ENCODE data around the gene ZNRD2.

The ZNRD2 gene

DNA sequence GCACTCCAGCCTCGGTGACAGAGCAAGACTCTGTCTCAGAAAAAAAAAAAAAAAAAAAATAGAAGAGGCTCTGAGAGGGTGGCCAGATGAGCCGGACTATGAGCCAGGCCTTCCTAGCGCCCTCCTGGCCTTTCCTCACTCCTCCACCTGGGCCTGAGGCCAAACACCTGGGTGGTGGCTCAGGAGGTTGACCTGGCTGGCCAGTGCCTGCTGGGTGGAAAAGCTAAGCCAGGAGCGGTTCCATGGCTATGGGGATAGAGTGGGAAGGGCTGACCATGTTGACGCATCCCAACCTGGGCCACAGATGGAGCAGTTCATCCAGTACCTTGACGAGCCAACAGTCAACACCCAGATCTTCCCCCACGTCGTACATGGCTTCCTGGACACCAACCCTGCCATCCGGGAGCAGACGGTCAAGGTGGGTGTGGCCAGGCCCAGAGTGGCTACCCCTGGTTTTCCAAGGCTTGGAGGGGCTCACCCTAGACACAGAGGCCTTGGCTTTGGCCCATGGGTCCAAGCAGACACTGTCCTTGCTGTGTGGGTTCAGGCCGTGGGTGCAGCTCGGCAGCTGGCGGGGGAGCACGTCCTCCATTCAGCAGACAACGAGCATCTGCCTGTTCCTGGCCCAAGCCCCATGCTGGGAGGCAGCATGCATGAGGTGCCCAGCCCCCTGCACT, 37.8 kb upstream of the ZNRD2 start:
- ATAC-seq (no peak), DNase-seq (ENCODE audit: low spot score in 2 of 2) (no peak)
- Mint-ChIP-seq H3K27ac (no peak overlapping the region), H3K36me3 (peaks cover 88% of the 10 kb centered on the region), H3K4me1 (peaks cover 12% of the 10 kb centered on the region), H3K4me3 (no peak overlapping the region), H3K9me3 (no peaks in the 10 kb centered on the region)

- no peaks in the 10 kb centered on the region for H3K9me3 Mint-ChIP-seq
- ATAC-seq (no peak), DNase-seq (ENCODE audit: low spot score in 2 of 2) (no peak)
- H3K4me3 Mint-ChIP-seq = no peak overlapping the region
- peaks cover 6% of the 10 kb centered on the region for H3K4me1 Mint-ChIP-seq
- peak overlapping the region; percentile 76 for H3K27ac Mint-ChIP-seq
- peaks cover 93% of the 10 kb centered on the region for H3K36me3 Mint-ChIP-seq
These were observed 35.2 kb upstream of the ZNRD2 start for GRCh38 chr11:65535102-65535501.

- no peak for ATAC-seq
- Mint-ChIP-seq H3K36me3 (peaks cover 87% of the 10 kb centered on the region), H3K27ac (peak overlapping the region; percentile 85), H3K9me3 (no peaks in the 10 kb centered on the region), H3K4me1 (peaks cover 13% of the 10 kb centered on the region), H3K4me3 (no peak overlapping the region)
- no peak for DNase-seq (ENCODE audit: low spot score in 2 of 2)
These were observed 33.6 kb upstream of the ZNRD2 start for GRCh38 chr11:65536412-65537295.

DNA sequence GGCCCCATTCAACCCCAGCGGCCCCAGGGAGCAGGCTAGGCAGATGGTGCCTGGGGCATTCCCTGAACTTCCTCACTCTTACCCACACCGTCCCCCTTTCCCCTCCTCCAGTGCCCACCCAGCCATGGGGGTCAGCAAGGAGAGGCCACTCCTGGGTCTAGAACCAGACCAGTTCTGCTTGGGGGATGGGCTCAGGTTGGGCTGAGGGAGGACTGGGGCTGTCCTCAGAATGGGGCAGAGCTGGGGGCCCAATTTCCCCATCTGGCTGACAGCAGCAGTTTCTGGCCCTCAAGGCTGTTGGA, 33.0 kb upstream of the ZNRD2 start:
- H3K9me3 Mint-ChIP-seq = no peaks in the 10 kb centered on the region
- ATAC-seq (no peak), DNase-seq (ENCODE audit: low spot score in 2 of 2) (no peak)
- no peak overlapping the region for H3K4me3 Mint-ChIP-seq
- H3K27ac Mint-ChIP-seq = peak overlapping the region; percentile 85
- H3K36me3 Mint-ChIP-seq = peaks cover 81% of the 10 kb centered on the region
- peaks cover 19% of the 10 kb centered on the region for H3K4me1 Mint-ChIP-seq

DNA sequence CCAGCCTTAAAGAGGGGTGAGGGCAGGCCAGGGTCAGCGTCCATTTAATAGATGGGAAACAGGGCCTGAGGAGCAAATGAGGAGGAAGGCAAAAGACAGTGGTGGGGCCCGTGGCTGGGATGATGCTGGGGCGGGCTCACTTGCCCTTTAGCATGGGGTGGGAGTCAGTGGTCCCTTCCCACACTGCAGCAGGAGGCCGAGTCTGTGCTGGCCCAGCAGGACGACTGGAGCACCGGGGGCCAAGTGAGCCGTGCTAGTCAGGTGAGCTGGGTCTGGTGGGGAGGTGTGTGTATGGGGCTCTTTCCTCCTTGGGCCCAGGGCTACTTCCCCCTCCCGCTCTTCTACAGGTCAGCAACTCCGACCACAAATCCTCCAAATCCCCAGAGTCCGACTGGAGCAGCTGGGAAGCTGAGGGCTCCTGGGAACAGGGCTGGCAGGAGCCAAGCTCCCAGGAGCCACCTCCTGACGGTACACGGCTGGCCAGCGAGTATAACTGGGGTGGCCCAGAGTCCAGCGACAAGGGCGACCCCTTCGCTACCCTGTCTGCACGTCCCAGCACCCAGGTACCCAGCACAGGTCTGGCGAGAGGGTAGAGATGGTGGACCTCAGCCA, 32.6 kb upstream of the ZNRD2 start:
- Mint-ChIP-seq H3K9me3 (no peaks in the 10 kb centered on the region), H3K27ac (peak overlapping the region; percentile 85), H3K4me1 (peaks cover 23% of the 10 kb centered on the region), H3K4me3 (peak overlapping the region; percentile 22), H3K36me3 (peaks cover 77% of the 10 kb centered on the region)
- DNase-seq (ENCODE audit: low spot score in 2 of 2) (no peak), ATAC-seq (no peak)

DNA sequence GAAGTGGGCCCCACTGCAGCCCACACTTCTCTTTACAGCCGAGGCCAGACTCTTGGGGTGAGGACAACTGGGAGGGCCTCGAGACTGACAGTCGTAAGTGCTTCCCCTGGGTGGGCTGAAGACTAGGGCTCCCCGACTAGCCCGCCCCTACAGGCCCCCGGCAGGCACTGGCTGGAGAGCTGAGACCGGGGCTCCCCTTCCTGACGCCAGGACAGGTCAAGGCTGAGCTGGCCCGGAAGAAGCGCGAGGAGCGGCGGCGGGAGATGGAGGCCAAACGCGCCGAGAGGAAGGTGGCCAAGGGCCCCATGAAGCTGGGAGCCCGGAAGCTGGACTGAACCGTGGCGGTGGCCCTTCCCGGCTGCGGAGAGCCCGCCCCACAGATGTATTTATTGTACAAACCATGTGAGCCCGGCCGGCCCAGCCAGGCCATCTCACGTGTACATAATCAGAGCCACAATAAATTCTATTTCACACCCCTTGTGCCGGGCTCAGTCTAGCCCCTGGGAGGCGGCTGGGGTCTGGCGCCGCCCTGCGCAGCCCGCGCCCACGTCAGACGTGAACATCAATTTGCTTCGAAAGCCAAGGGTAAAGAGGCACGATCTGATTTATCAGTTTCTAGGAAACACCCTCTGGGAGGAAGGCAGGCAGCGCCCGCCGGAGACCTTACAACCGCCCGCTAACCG, 31.9 kb upstream of the ZNRD2 start:
- peaks cover 76% of the 10 kb centered on the region for H3K36me3 Mint-ChIP-seq

GRCh38 chr11:65538915-65539743, 31.1 kb upstream of the ZNRD2 start:
- Mint-ChIP-seq H3K4me3 (peak overlapping the region; percentile 72), H3K27ac (no peak overlapping the region), H3K9me3 (no peaks in the 10 kb centered on the region), H3K36me3 (peaks cover 74% of the 10 kb centered on the region), H3K4me1 (peaks cover 31% of the 10 kb centered on the region)
- ATAC-seq = no peak
- no peak for DNase-seq (ENCODE audit: low spot score in 2 of 2)

More for the DNA sequence above, 31.9 kb upstream of the ZNRD2 start:
- no peak for DNase-seq (ENCODE audit: low spot score in 2 of 2)
- ATAC-seq = no peak
- Mint-ChIP-seq H3K27ac (peak overlapping the region; percentile 85), H3K4me3 (peak overlapping the region; percentile 22), H3K9me3 (no peaks in the 10 kb centered on the region), H3K4me1 (peaks cover 26% of the 10 kb centered on the region)

- Mint-ChIP-seq H3K27ac (peak overlapping the region; percentile 86), H3K36me3 (peaks cover 71% of the 10 kb centered on the region)
- no peak for DNase-seq (ENCODE audit: low spot score in 2 of 2)
These were observed 30.5 kb upstream of the ZNRD2 start for GRCh38 chr11:65539744-65540289.

DNA sequence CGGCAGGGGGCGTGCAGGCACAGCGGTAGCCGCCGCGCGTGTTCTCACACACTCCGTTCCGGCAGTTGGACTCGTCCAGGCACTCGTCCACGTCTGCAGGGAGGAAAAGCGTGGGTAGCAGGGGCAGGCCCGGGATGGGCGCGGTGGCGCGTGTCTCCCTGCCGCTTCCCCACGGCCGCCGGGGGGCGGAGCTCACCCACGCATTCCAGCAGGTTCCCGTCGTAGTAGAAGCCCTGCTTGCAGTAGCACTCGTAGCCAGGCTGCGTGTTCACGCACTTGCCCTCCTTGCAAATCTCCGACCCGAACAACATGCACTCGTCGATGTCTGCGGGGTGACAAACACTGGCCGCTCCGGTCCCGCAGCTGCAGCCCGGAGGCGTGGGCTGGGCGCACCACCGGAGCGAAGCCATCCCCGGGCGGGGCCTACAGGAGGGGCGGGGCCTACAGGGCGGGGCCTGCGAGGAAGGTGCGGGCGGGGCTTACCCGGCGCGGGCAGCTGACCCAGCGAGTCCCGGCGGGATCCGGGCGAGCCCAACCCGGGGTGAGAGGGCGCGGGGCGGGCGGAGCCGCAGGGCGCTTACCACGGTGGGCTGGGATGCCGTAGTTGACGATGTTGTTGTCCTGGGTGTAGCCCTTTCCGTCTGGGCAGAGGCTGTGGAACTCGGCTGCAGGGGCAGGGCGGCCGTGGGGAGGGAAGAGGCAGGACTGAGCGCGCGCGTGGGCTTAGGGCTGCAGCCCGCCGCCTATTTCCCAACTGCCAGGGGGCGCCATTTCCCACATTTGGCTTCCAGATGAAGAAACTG, 29.8 kb upstream of the ZNRD2 start:
- peak overlapping the region; percentile 72 for H3K4me3 Mint-ChIP-seq
- peaks cover 38% of the 10 kb centered on the region for H3K4me1 Mint-ChIP-seq
- H3K9me3 Mint-ChIP-seq = no peaks in the 10 kb centered on the region
- H3K27ac Mint-ChIP-seq = peak overlapping the region; percentile 86
- peaks cover 65% of the 10 kb centered on the region for H3K36me3 Mint-ChIP-seq
- ATAC-seq (peak; percentile 87), DNase-seq (ENCODE audit: low spot score in 2 of 2) (peak; percentile 93 to 94)

More at GRCh38 chr11:65539744-65540289, 30.5 kb upstream of the ZNRD2 start:
- H3K4me1 Mint-ChIP-seq = peaks cover 31% of the 10 kb centered on the region
- no peaks in the 10 kb centered on the region for H3K9me3 Mint-ChIP-seq
- peak; percentile 81 for ATAC-seq
- H3K4me3 Mint-ChIP-seq = peak overlapping the region; percentile 72

DNA sequence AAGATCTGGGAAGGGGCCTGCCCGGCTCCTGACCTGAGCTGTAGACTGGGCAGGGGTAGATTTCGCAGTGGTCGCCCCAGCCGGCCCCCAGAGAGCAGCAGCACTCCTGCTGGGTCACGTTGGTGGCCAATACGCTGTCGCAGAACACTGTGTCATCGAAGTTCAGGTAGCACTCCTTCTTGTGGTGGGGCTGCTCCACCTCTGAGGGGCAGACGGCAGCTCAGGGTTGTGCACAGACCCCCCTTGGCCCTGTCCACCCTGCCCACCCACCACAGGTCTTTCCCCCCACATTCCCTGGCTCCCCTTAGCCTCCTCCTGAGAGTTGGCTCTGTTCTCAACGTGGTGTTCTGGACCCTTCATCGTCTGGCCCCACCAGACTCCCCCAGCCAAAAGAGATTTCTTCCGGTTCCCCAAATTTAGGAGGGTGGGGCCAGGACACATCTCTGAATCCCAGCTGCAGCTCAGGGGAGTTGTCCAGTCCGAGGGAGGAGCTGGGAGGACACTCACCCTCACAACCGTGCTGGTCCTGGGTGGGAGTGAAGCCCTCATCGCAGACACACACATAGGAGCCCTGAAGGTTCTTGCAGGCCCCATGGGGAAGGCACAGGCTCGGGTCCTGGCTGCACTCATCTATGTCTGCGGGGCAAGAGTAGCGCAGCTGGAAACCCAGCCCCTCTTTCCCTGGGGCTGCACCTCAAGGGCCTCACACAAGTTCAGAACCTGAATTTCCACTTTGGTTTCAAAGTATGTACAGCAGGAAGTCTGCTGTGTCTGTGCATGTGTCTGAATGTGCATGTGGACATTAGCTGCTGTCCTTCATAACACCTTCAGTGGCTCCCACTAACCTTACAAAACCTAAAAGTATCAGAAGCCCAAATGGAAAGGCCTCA, 28.9 kb upstream of the ZNRD2 start:
- DNase-seq (ENCODE audit: low spot score in 2 of 2) (no peak), ATAC-seq (no peak)
- H3K4me1 Mint-ChIP-seq = peaks cover 47% of the 10 kb centered on the region
- peak overlapping the region; percentile 72 for H3K4me3 Mint-ChIP-seq
- peak overlapping the region; percentile 86 for H3K27ac Mint-ChIP-seq
- H3K9me3 Mint-ChIP-seq = no peaks in the 10 kb centered on the region
- H3K36me3 Mint-ChIP-seq = peaks cover 67% of the 10 kb centered on the region

DNA sequence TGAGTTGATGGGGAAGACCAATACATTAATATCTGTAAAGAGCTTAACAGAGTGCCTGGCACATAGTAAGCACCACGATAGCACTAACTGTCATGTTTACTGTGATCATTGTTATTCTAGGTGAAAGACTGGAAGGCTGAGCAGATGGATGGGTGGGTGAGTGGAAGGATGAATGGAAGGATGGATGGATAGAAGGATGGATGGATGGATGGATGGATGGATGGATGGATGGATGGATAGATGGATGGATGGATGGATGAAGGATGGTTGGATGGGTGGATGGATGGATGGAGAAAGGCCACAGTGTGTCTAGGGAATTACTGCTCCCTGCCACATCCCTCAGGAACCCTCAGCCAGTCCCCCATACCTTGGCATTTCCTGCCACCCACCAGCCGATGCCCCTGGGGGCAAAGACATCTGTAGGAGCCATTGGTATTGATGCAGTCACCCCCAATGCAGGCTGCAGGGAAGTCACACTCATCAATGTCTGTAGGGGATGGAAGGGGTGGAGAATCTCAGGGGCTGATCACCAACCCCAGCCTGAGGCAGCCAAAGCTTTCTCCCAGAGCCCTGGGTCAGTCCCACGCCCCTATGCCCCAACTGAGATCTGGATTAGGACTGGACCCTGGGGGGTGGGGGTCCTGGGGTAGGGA, 27.4 kb upstream of the ZNRD2 start:
- Mint-ChIP-seq H3K27ac (peak overlapping the region; percentile 78), H3K4me3 (no peak overlapping the region), H3K4me1 (peaks cover 59% of the 10 kb centered on the region), H3K9me3 (no peaks in the 10 kb centered on the region), H3K36me3 (peaks cover 51% of the 10 kb centered on the region)
- DNase-seq (ENCODE audit: low spot score in 2 of 2) (no peak), ATAC-seq (no peak)

DNA sequence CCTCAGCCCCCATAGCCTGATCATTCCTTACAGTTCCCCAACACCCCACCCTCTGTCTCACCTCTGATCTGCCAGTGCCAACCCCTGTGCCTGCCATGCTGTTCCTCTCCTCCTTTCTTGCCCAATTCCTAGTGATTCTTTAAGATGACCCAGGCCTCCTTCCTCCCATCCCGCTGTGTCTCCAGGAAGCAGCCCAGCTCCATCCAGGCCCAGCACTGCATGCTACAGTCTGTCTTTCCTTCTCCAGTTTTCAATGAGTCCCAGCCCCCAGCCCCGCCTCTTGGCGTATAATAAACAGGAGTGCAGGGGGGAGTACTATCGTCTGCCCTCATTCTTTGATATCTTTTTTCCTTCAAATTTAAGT, 24.4 kb upstream of the ZNRD2 start:
- H3K27ac Mint-ChIP-seq = peak overlapping the region; percentile 78
- DNase-seq (ENCODE audit: low spot score in 2 of 2) (no peak), ATAC-seq (no peak)
- no peaks in the 10 kb centered on the region for H3K9me3 Mint-ChIP-seq
- peaks cover 48% of the 10 kb centered on the region for H3K36me3 Mint-ChIP-seq
- H3K4me1 Mint-ChIP-seq = peaks cover 70% of the 10 kb centered on the region
- peak overlapping the region; percentile 75 for H3K4me3 Mint-ChIP-seq

All from stimulated activated effector memory CD8-positive, alpha-beta T cell treated with anti-CD3 and anti-CD28 coated beads, Interleukin-12 subunit alpha, Interleukin-12 subunit beta, amount 100 ng/mL, for 72 hours (primary cell).